Measurements from ENCODE around the gene MYO3B. TPM values are rescaled to one million over a fixed set of nuclear protein-coding genes. Genes with fewer than 3 reads are reported as not detected.

Gene MYO3B
- polyA plus RNA-seq, 1 donor (not counting 4 experiments of a cell fraction or from before 2014, with no cell fraction given): 4.4 TPM

GRCh38 chr2:170680172-170680941, 502.4 kb downstream of the MYO3B start:
- DNase-seq (ENCODE audit: low read depth, low spot score): no peak
- Histone ChIP-seq H3K9me1 (ENCODE audit: control insufficient read depth, extremely low read depth, insufficient read depth, low read length) (no peaks in the 10 kb centered on the region), H3K9ac (ENCODE audit: control insufficient read depth, extremely low read depth, insufficient read depth, low read length) (no peak overlapping the region), H3K36me3 (ENCODE audit: control insufficient read depth in 2 of 2, extremely low read depth in 1 of 2, insufficient read depth in 2 of 2, low read length in 2 of 2) (no peaks in the 10 kb centered on the region), H4K20me1 (ENCODE audit: control insufficient read depth, extremely low read depth, insufficient read depth, low read length) (no peaks in the 10 kb centered on the region), H3K27me3 (ENCODE audit: control insufficient read depth, extremely low read depth, insufficient read depth, low read length) (no peaks in the 10 kb centered on the region), H2AFZ (ENCODE audit: control insufficient read depth, low read length) (no peak overlapping the region), H3K4me3 (ENCODE audit: control insufficient read depth in 2 of 3, extremely low read depth in 1 of 3, insufficient read depth in 2 of 3, low read depth in 1 of 3, low read length in 3 of 3) (no peak overlapping the region), H3K79me2 (ENCODE audit: control insufficient read depth, insufficient read depth, low read length) (no peaks in the 10 kb centered on the region), H3K4me2 (ENCODE audit: control insufficient read depth, extremely low read depth, insufficient read depth, low read depth, low read length) (no peak overlapping the region), H3K4me1 (ENCODE audit: control insufficient read depth, extremely low read depth, insufficient read depth, low read length) (no peaks in the 10 kb centered on the region), H3K9me3 (ENCODE audit: control insufficient read depth, low read depth, low read length) (no peaks in the 10 kb centered on the region), H3K27ac (ENCODE audit: control insufficient read depth, insufficient read depth, low read length) (no peak overlapping the region)
- dilution Hi-C loops (cut with MboI; ENCODE audit: extremely low pct_ligation_motif_present, low sequenced_read_pairs): no loop called here
- no peak for FAIRE-seq
- TF ChIP-seq EZH2 (IDR thresholded peaks at IDR 0.05; ENCODE audit: low read length) (no peak), CTCF (optimal IDR thresholded peaks at IDR 0.05 in 1 of 3, IDR thresholded peaks at IDR 0.05 in 1 of 3, conservative IDR thresholded peaks at IDR 0.05 in 1 of 3; ENCODE audit: extremely low read depth in 1 of 3, insufficient read depth in 2 of 3, low read length in 3 of 3) (no peak)

GRCh38 chr2:170681311-170681710, 503.4 kb downstream of the MYO3B start:
- no peak for DNase-seq (ENCODE audit: low read depth, low spot score)
- no peaks in the 10 kb centered on the region for H3K9me3 ChIP-seq (ENCODE audit: control insufficient read depth, low read depth, low read length)
- H4K20me1 ChIP-seq (ENCODE audit: control insufficient read depth, extremely low read depth, insufficient read depth, low read length): no peaks in the 10 kb centered on the region
- no peak overlapping the region for H3K27ac ChIP-seq (ENCODE audit: control insufficient read depth, insufficient read depth, low read length)
- no peak for FAIRE-seq
- H3K4me3 ChIP-seq (ENCODE audit: control insufficient read depth in 2 of 3, extremely low read depth in 1 of 3, insufficient read depth in 2 of 3, low read depth in 1 of 3, low read length in 3 of 3): no peak overlapping the region
- no peaks in the 10 kb centered on the region for H3K9me1 ChIP-seq (ENCODE audit: control insufficient read depth, extremely low read depth, insufficient read depth, low read length)
- H3K36me3 ChIP-seq (ENCODE audit: control insufficient read depth in 2 of 2, extremely low read depth in 1 of 2, insufficient read depth in 2 of 2, low read length in 2 of 2): no peaks in the 10 kb centered on the region
- dilution Hi-C loops (cut with MboI; ENCODE audit: extremely low pct_ligation_motif_present, low sequenced_read_pairs): no loop called here
- TF ChIP-seq CTCF (optimal IDR thresholded peaks at IDR 0.05 in 1 of 3, IDR thresholded peaks at IDR 0.05 in 1 of 3, conservative IDR thresholded peaks at IDR 0.05 in 1 of 3; ENCODE audit: extremely low read depth in 1 of 3, insufficient read depth in 2 of 3, low read length in 3 of 3) (no peak), EZH2 (IDR thresholded peaks at IDR 0.05; ENCODE audit: low read length) (no peak)
- no peak overlapping the region for H3K9ac ChIP-seq (ENCODE audit: control insufficient read depth, extremely low read depth, insufficient read depth, low read length)
- H2AFZ ChIP-seq (ENCODE audit: control insufficient read depth, low read length): no peak overlapping the region
- no peaks in the 10 kb centered on the region for H3K4me1 ChIP-seq (ENCODE audit: control insufficient read depth, extremely low read depth, insufficient read depth, low read length)
- no peaks in the 10 kb centered on the region for H3K27me3 ChIP-seq (ENCODE audit: control insufficient read depth, extremely low read depth, insufficient read depth, low read length)
- no peak overlapping the region for H3K4me2 ChIP-seq (ENCODE audit: control insufficient read depth, extremely low read depth, insufficient read depth, low read depth, low read length)
- H3K79me2 ChIP-seq (ENCODE audit: control insufficient read depth, insufficient read depth, low read length): no peaks in the 10 kb centered on the region
